ENCODE measurements around the gene CFAP77. TPM values are rescaled to one million over a fixed set of nuclear protein-coding genes. Genes with fewer than 3 reads are reported as not detected.
"Not testable (repeated sequence)": the region's sequence is repeated elsewhere in the genome, so short reads cannot be mapped to it uniquely, and the experiment has no call there.

CFAP77 gene
- total RNA-seq, 4 donors from 2014 or later = not detected

DNA sequence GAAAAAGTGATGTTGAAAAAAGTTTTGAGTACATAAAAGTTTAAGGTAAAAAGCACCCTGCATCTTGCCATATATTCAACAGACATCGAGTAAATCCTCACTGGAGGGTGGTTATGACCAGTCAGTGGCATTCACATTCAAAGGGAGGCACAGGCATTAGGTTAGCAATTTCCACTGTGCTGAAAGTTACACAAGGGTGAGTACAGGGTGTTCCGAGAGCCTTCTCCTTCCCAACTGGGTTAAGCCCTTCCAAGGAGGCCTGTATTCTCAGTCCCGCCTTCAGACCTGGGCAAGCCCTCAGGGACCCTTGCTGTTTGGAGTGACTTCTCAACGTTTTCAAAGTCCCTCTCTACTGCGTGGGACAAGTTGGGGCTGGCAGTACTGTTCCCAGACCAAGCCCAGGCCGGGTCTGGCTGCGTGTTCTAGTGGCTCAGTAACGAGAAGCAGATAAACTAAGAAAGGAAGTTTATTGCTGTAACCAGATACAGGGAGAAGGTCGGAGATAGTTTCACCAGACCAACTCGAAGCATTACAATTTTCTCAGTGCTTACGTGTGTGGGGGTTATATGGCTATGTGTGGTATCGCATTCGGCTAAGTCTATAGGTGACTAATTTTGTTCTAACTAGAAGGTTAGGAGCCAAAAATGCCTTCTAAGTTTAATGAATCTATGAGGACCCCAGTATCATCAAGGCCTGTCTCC lies 42.2 kb upstream of the CFAP77 start:
- H3K36me3 ChIP-seq = no peaks in the 10 kb centered on the region
- 53 to 72% methylated on average over 3 to 13 of the region's 13 CpGs for WGBS, 2 donors (ENCODE audit: low coverage in 1 of 2)
- no peaks in the 10 kb centered on the region for H3K27me3 ChIP-seq
- no peak for DNase-seq
- peaks cover 0 to 7% (median 0%) of the 10 kb centered on the region in 4 donors for H3K4me1 ChIP-seq
- intact Hi-C loops (cut with DNase I; ENCODE audit: low total_unique reads) = no loop called here
- no peak overlapping the region for H3K27ac ChIP-seq
- TF ChIP-seq POLR2A (IDR thresholded peaks at IDR 0.05) (no peak), EP300 (IDR thresholded peaks at IDR 0.05; ENCODE audit: low read depth) (no peak), POLR2AphosphoS5 (IDR thresholded peaks at IDR 0.05) (no peak)
- no peak overlapping the region for H3K4me3 ChIP-seq
- in situ Hi-C loops (cut with MboI; ENCODE audit: low pct_ligation_motif_present in 1 of 4, low pct_unique_long_range_greater_than_20kb in 1 of 4, low sequenced_read_pairs in 3 of 4) = no loop called here
- H3K9me3 ChIP-seq = no peaks in the 10 kb centered on the region

- intact Hi-C loops (cut with DNase I; ENCODE audit: low total_unique reads) = no loop called here
- in situ Hi-C loops (cut with MboI; ENCODE audit: low pct_ligation_motif_present in 1 of 4, low pct_unique_long_range_greater_than_20kb in 1 of 4, low sequenced_read_pairs in 3 of 4) = no loop called here
- Histone ChIP-seq H3K4me3 (no peak overlapping the region), H3K36me3 (no peaks in the 10 kb centered on the region), H3K9me3 (no peaks in the 10 kb centered on the region), H3K4me1 (peaks cover 0 to 9% (median 0%) of the 10 kb centered on the region in 4 donors), H3K27me3 (no peaks in the 10 kb centered on the region), H3K27ac (no peak overlapping the region)
- TF ChIP-seq EP300 (IDR thresholded peaks at IDR 0.05; ENCODE audit: low read depth) (no peak), POLR2AphosphoS5 (IDR thresholded peaks at IDR 0.05) (no peak), POLR2A (IDR thresholded peaks at IDR 0.05) (no peak)
- TF ChIP-seq, protein P1, sequence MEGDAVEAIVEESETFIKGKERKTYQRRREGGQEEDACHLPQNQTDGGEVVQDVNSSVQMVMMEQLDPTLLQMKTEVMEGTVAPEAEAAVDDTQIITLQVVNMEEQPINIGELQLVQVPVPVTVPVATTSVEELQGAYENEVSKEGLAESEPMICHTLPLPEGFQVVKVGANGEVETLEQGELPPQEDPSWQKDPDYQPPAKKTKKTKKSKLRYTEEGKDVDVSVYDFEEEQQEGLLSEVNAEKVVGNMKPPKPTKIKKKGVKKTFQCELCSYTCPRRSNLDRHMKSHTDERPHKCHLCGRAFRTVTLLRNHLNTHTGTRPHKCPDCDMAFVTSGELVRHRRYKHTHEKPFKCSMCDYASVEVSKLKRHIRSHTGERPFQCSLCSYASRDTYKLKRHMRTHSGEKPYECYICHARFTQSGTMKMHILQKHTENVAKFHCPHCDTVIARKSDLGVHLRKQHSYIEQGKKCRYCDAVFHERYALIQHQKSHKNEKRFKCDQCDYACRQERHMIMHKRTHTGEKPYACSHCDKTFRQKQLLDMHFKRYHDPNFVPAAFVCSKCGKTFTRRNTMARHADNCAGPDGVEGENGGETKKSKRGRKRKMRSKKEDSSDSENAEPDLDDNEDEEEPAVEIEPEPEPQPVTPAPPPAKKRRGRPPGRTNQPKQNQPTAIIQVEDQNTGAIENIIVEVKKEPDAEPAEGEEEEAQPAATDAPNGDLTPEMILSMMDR (IDR thresholded peaks at IDR 0.05) = no peak
- WGBS, 2 donors (ENCODE audit: low coverage in 1 of 2) = 86 to 91% methylated on average over 4 of the region's 4 CpGs
- DNase-seq = no peak
These were observed 40.6 kb upstream of the CFAP77 start for GRCh38 chr9:132369421-132369820.

GRCh38 chr9:132370592-132370991 lies 39.4 kb upstream of the CFAP77 start:
- 75 to 83% methylated on average over 4 of the region's 4 CpGs for WGBS, 2 donors (ENCODE audit: low coverage in 1 of 2)

DNA sequence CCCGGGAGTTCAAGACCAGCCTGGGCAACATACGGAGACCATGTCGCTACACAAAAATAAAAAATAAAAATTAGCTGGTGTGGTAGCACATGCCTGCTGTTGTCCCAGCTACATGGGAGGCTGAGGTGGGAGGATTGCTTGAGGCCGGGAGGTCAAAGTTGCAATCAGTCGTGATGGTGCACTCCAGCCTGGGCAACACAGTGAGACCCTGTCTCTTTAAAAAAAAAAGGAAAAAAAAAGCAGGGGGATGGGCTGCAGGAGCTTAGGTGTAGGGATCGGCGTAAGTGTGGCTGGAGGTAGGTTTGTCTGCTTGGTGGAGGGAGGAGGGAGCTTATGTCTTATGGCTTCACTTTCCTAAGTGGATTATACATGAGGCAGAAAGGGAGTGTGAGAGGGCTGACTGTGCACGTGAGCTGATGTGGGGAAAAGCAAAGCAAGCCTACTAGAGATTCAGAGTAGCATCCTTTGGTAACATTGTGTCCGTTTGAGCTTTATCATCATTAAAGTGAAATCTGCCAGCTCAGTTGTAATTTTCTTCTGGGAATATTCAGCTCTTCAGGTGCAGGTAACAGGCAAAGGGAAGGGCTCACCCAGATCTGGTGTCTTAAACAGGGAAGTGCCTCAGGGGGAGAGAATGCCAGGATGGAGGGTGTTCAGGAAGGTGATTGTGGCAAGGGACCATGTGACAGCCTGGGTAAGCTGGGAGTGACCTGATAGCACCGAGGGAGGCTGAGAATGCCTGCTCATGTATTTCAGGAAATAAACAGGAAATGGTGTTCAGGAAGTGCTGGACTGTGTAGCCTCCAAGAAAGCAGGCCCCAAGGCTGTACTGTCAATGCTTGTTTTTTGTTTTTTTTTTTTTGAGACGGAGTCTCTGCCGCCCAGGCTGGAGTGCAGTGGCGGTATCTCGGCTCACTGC lies 37.6 kb upstream of the CFAP77 start:
- peak; percentile 35 for DNase-seq
- peak overlapping the region; percentile 16 to 53 (median 36) for H3K27ac ChIP-seq
- in situ Hi-C loops (cut with MboI; ENCODE audit: low pct_ligation_motif_present in 1 of 4, low pct_unique_long_range_greater_than_20kb in 1 of 4, low sequenced_read_pairs in 3 of 4) (no loop called here), intact Hi-C loops (cut with DNase I; ENCODE audit: low total_unique reads) (loop anchor here (5.0 kb wide), 1 partner anchor 1215 kb away; no protein-coding TSS in a partner anchor)
- H3K27me3 ChIP-seq = no peaks in the 10 kb centered on the region
- H3K4me3 ChIP-seq = no peak overlapping the region
- WGBS, 2 donors (ENCODE audit: low coverage in 1 of 2) = 70 to 76% methylated on average over 11 to 14 of the region's 14 CpGs
- peaks cover 0 to 20% (median 6%) of the 10 kb centered on the region in 4 donors for H3K36me3 ChIP-seq
- TF ChIP-seq POLR2AphosphoS5 (IDR thresholded peaks at IDR 0.05) (no peak), POLR2A (IDR thresholded peaks at IDR 0.05) (no peak), EP300 (IDR thresholded peaks at IDR 0.05; ENCODE audit: low read depth) (no peak)
- TF ChIP-seq, protein P1 (IDR thresholded peaks at IDR 0.05) = no peak
- peaks cover 0 to 9% (median 0%) of the 10 kb centered on the region in 4 donors for H3K4me1 ChIP-seq
- no peaks in the 10 kb centered on the region for H3K9me3 ChIP-seq

More at GRCh38 chr9:132370592-132370991, 39.4 kb upstream of the CFAP77 start:
- Histone ChIP-seq H3K9me3 (no peaks in the 10 kb centered on the region), H3K4me3 (no peak overlapping the region), H3K36me3 (peaks cover 0 to 6% (median 0%) of the 10 kb centered on the region in 4 donors), H3K27ac (no peak overlapping the region), H3K27me3 (no peaks in the 10 kb centered on the region), H3K4me1 (peaks cover 0 to 9% (median 0%) of the 10 kb centered on the region in 4 donors)
- TF ChIP-seq, protein P1 (IDR thresholded peaks at IDR 0.05) = no peak
- TF ChIP-seq POLR2AphosphoS5 (IDR thresholded peaks at IDR 0.05) = no peak
- TF ChIP-seq EP300 (IDR thresholded peaks at IDR 0.05; ENCODE audit: low read depth) = no peak
- TF ChIP-seq POLR2A (IDR thresholded peaks at IDR 0.05) = no peak
- intact Hi-C loops (cut with DNase I; ENCODE audit: low total_unique reads) = loop anchor here (5.0 kb wide), 1 partner anchor 1213 kb away; no protein-coding TSS in a partner anchor
- in situ Hi-C loops (cut with MboI; ENCODE audit: low pct_ligation_motif_present in 1 of 4, low pct_unique_long_range_greater_than_20kb in 1 of 4, low sequenced_read_pairs in 3 of 4) = no loop called here
- no peak for DNase-seq

DNA sequence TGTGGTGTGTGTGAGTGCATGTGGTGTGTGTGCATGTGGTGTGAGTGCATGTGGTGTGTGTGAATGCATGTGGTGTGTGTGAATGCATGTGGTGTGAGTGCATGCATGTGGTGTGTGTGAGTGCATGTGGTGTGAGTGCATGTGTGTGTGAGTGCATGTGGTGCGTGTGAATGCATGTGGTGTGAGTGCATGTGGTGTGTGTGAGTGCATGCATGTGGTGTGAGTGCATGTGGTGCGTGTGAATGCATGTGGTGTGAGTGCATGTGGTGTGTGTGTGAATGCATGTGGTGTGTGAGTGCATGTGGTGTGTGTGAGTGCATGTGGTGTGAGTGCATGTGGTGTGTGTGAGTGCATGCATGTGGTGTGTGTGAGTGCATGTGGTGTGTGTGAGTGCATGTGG lies 32.2 kb upstream of the CFAP77 start:
- H3K36me3 ChIP-seq = peaks cover 0 to 20% (median 6%) of the 10 kb centered on the region in 4 donors
- intact Hi-C loops (cut with DNase I; ENCODE audit: low total_unique reads); H3K4me1 ChIP-seq; DNase-seq; H3K4me3 ChIP-seq; H3K27me3 ChIP-seq; H3K9me3 ChIP-seq; H3K27ac ChIP-seq; in situ Hi-C loops (cut with MboI; ENCODE audit: low pct_ligation_motif_present in 1 of 4, low pct_unique_long_range_greater_than_20kb in 1 of 4, low sequenced_read_pairs in 3 of 4): not testable (repeated sequence)
- WGBS, 2 donors (ENCODE audit: low coverage in 1 of 2) = 90 to 100% methylated on average over 2 of the region's 2 CpGs

DNA sequence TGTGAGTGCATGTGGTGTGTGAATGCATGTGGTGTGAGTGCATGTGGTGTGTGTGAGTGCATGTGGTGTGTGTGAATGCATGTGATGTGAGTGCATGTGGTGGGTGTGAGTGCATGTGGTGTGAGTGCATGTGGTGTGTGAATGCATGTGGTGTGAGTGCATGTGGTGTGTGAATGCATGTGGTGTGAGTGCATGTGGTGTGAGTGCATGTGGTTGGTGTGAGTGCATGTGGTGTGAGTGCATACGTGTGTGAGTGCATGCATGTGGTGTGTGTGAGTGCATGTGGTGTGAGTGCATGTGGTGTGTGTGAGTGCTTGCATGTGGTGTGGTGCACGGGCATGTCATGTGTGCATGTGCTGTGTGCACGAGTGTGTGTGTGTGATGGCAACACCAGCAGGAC lies 31.6 kb upstream of the CFAP77 start:
- 88 to 100% methylated on average over 1 to 3 of the region's 3 CpGs for WGBS, 2 donors (ENCODE audit: low coverage in 1 of 2)
- in situ Hi-C loops (cut with MboI; ENCODE audit: low pct_ligation_motif_present in 1 of 4, low pct_unique_long_range_greater_than_20kb in 1 of 4, low sequenced_read_pairs in 3 of 4) = not testable (repeated sequence)

More for the DNA sequence above, 31.6 kb upstream of the CFAP77 start:
- H3K27me3 ChIP-seq; H3K4me1 ChIP-seq; H3K9me3 ChIP-seq; DNase-seq; H3K4me3 ChIP-seq; H3K27ac ChIP-seq; intact Hi-C loops (cut with DNase I; ENCODE audit: low total_unique reads): not testable (repeated sequence)
- peaks cover 0 to 20% (median 6%) of the 10 kb centered on the region in 4 donors for H3K36me3 ChIP-seq

All from transverse colon (tissue), 4 donors.